ENCODE results near the gene SEMA4D. TPM values are rescaled to one million over a fixed set of nuclear protein-coding genes. Genes with fewer than 3 reads are reported as not detected.

Gene SEMA4D
- total RNA-seq, 2 donors from 2014 or later = 169 to 237 TPM

GRCh38 chr9:89492586-89492985 lies 5.3 kb downstream of the SEMA4D start:
- ATAC-seq = no peak
- Mint-ChIP-seq H3K4me1 (ENCODE audit: low read depth in 2 of 2) (peaks cover 79 to 83% of the 10 kb centered on the region in 2 donors), H3K36me3 (peaks cover 9% of the 10 kb centered on the region), H3K27me3 (no peaks in the 10 kb centered on the region), H3K9me3 (no peaks in the 10 kb centered on the region), H3K4me3 (peak overlapping the region; percentile 80), H3K27ac (peak overlapping the region; percentile 58 to 78)
- DNase-seq (ENCODE audit: low spot score) = no peak

GRCh38 chr9:89491694-89492093 lies 6.2 kb downstream of the SEMA4D start:
- ATAC-seq (no peak), DNase-seq (ENCODE audit: low spot score) (no peak)
- H3K27me3 Mint-ChIP-seq = no peaks in the 10 kb centered on the region
- peak overlapping the region; percentile 58 to 78 for H3K27ac Mint-ChIP-seq
- peak overlapping the region; percentile 80 for H3K4me3 Mint-ChIP-seq
- H3K4me1 Mint-ChIP-seq (ENCODE audit: low read depth in 2 of 2) = peaks cover 81 to 85% of the 10 kb centered on the region in 2 donors
- H3K36me3 Mint-ChIP-seq = peaks cover 9% of the 10 kb centered on the region
- no peaks in the 10 kb centered on the region for H3K9me3 Mint-ChIP-seq

- Mint-ChIP-seq H3K27me3 (no peaks in the 10 kb centered on the region), H3K9me3 (no peaks in the 10 kb centered on the region), H3K27ac (peak overlapping the region; percentile 58 to 78), H3K36me3 (peaks cover 9% of the 10 kb centered on the region), H3K4me3 (peak overlapping the region; percentile 56), H3K4me1 (ENCODE audit: low read depth in 2 of 2) (peaks cover 83 to 94% of the 10 kb centered on the region in 2 donors)
- ATAC-seq (peak; percentile 61 to 69), DNase-seq (ENCODE audit: low spot score) (no peak)
These were observed 8.1 kb downstream of the SEMA4D start for GRCh38 chr9:89489548-89490530.

GRCh38 chr9:89488936-89489335 lies 9.0 kb downstream of the SEMA4D start:
- no peaks in the 10 kb centered on the region for H3K27me3 Mint-ChIP-seq
- ATAC-seq (no peak), DNase-seq (ENCODE audit: low spot score) (no peak)
- H3K27ac Mint-ChIP-seq = peak overlapping the region; percentile 58 to 78
- peaks cover 83 to 94% of the 10 kb centered on the region in 2 donors for H3K4me1 Mint-ChIP-seq (ENCODE audit: low read depth in 2 of 2)
- peak overlapping the region; percentile 14 for H3K4me3 Mint-ChIP-seq
- H3K36me3 Mint-ChIP-seq = peaks cover 11% of the 10 kb centered on the region
- H3K9me3 Mint-ChIP-seq = no peaks in the 10 kb centered on the region

GRCh38 chr9:89488131-89488530 lies 9.8 kb downstream of the SEMA4D start:
- Mint-ChIP-seq H3K27ac (peak overlapping the region; percentile 42 to 58), H3K4me3 (no peak overlapping the region), H3K36me3 (peaks cover 11% of the 10 kb centered on the region), H3K9me3 (no peaks in the 10 kb centered on the region), H3K4me1 (ENCODE audit: low read depth in 2 of 2) (peaks cover 81 to 92% of the 10 kb centered on the region in 2 donors), H3K27me3 (no peaks in the 10 kb centered on the region)
- ATAC-seq (no peak), DNase-seq (ENCODE audit: low spot score) (no peak)

GRCh38 chr9:89486681-89487080 lies 11.2 kb downstream of the SEMA4D start:
- Mint-ChIP-seq H3K4me1 (ENCODE audit: low read depth in 2 of 2) (peaks cover 82 to 92% of the 10 kb centered on the region in 2 donors), H3K27ac (peak overlapping the region; percentile 47 to 66), H3K27me3 (no peaks in the 10 kb centered on the region), H3K9me3 (no peaks in the 10 kb centered on the region), H3K4me3 (peak overlapping the region; percentile 28), H3K36me3 (peaks cover 11% of the 10 kb centered on the region)
- no peak for DNase-seq (ENCODE audit: low spot score)
- no peak for ATAC-seq

- ATAC-seq = peak; percentile 14 to 49
- DNase-seq (ENCODE audit: low spot score) = no peak
- Mint-ChIP-seq H3K4me3 (peak overlapping the region; percentile 82), H3K4me1 (ENCODE audit: low read depth in 2 of 2) (peaks cover 78 to 86% of the 10 kb centered on the region in 2 donors), H3K27ac (peak overlapping the region; percentile 36 to 79), H3K36me3 (peaks cover 12% of the 10 kb centered on the region), H3K27me3 (no peaks in the 10 kb centered on the region), H3K9me3 (no peaks in the 10 kb centered on the region)
These were observed 13.2 kb downstream of the SEMA4D start for GRCh38 chr9:89484475-89485404.

- Mint-ChIP-seq H3K36me3 (peaks cover 18% of the 10 kb centered on the region), H3K4me1 (ENCODE audit: low read depth in 2 of 2) (peaks cover 79 to 86% of the 10 kb centered on the region in 2 donors), H3K27ac (peak overlapping the region; percentile 36 to 79), H3K27me3 (no peaks in the 10 kb centered on the region), H3K9me3 (no peaks in the 10 kb centered on the region), H3K4me3 (peak overlapping the region; percentile 82)
- ATAC-seq = peak; percentile 78 to 83
- DNase-seq (ENCODE audit: low spot score) = peak; percentile 84
These were observed 14.1 kb downstream of the SEMA4D start for GRCh38 chr9:89483592-89484474.

- no peak for ATAC-seq
- Mint-ChIP-seq H3K9me3 (no peaks in the 10 kb centered on the region), H3K4me1 (ENCODE audit: low read depth in 2 of 2) (peaks cover 84 to 86% of the 10 kb centered on the region in 2 donors), H3K4me3 (peak overlapping the region; percentile 82), H3K36me3 (peaks cover 20% of the 10 kb centered on the region), H3K27ac (peak overlapping the region; percentile 36 to 79), H3K27me3 (no peaks in the 10 kb centered on the region)
- no peak for DNase-seq (ENCODE audit: low spot score)
These were observed 15.0 kb downstream of the SEMA4D start for GRCh38 chr9:89482901-89483361.

GRCh38 chr9:89482056-89482851 lies 15.7 kb downstream of the SEMA4D start:
- Mint-ChIP-seq H3K27me3 (no peaks in the 10 kb centered on the region), H3K27ac (peak overlapping the region; percentile 36 to 79), H3K4me3 (peak overlapping the region; percentile 82), H3K9me3 (no peaks in the 10 kb centered on the region), H3K4me1 (ENCODE audit: low read depth in 2 of 2) (peaks cover 84 to 86% of the 10 kb centered on the region in 2 donors), H3K36me3 (peaks cover 23% of the 10 kb centered on the region)
- DNase-seq (ENCODE audit: low spot score) = no peak
- no peak for ATAC-seq

- H3K9me3 Mint-ChIP-seq = no peaks in the 10 kb centered on the region
- DNase-seq (ENCODE audit: low spot score) (no peak), ATAC-seq (peak in 1 of 2 donors; percentile 17)
- H3K27ac Mint-ChIP-seq = peak overlapping the region; percentile 36 to 79
- peak overlapping the region; percentile 82 for H3K4me3 Mint-ChIP-seq
- H3K36me3 Mint-ChIP-seq = peaks cover 23% of the 10 kb centered on the region
- H3K4me1 Mint-ChIP-seq (ENCODE audit: low read depth in 2 of 2) = peaks cover 86 to 88% of the 10 kb centered on the region in 2 donors
- no peaks in the 10 kb centered on the region for H3K27me3 Mint-ChIP-seq
These were observed 16.4 kb downstream of the SEMA4D start for GRCh38 chr9:89481538-89481915.

All from natural killer cell treated with Interleukin-12 subunit alpha and Interleukin-12 subunit beta and Interleukin-15 and Interleukin-18, amount 100 ng/mL, for 72 hours (primary cell).